GM12874 (cell line): ENCODE data around the gene TXNDC9.

Experiments used
- CTCF ChIP-seq: IDR thresholded peaks from 2 replicates; pipeline ENCODE4 v1.5.1; 2011; ENCODE audit warnings: low read depth, mild to moderate bottlenecking, control low read depth, low read length, moderate library complexity; ENCODE audit not compliant: insufficient read depth

TXNDC9 gene

GRCh38 chr2:99299580-99299979, 36.6 kb downstream of the TXNDC9 start:
- no peak for TF ChIP-seq CTCF

GRCh38 chr2:99297994-99298393, 38.1 kb downstream of the TXNDC9 start:
- TF ChIP-seq CTCF = no peak

GRCh38 chr2:99285526-99285925, 50.6 kb downstream of the TXNDC9 start:
- TF ChIP-seq CTCF = no peak

- TF ChIP-seq CTCF = no peak
Measured at GRCh38 chr2:99279969-99280695, 56.0 kb downstream of the TXNDC9 start.

- no peak for TF ChIP-seq CTCF
Measured at GRCh38 chr2:99278793-99279291, 57.3 kb downstream of the TXNDC9 start.

- TF ChIP-seq CTCF = no peak
Measured at GRCh38 chr2:99275882-99276281, 60.3 kb downstream of the TXNDC9 start.
